Esophagus squamous epithelium (tissue), 4 donors: ENCODE data around the gene FGD4.

ENCODE experiments used
- POLR2A ChIP-seq, 4 donors: fragments of 450-650 bp; IDR thresholded peaks; one replicate each; pipeline ENCODE4 v1.6.1; 2017; ENCODE audit warnings: antibody characterized with exemption in 4 of 4, mild to moderate bottlenecking in 4 of 4, moderate library complexity in 3 of 4
- TF ChIP-seq, protein P1 (sequence below), 6 experiments: fragments of 450-650 bp in 4 of 6; fragments of 200-600 bp in 2 of 6; sonication (generic) in 2 of 6; IDR thresholded peaks; one replicate each; pipeline ENCODE4 v1.5.1; 2016 to 2019; ENCODE audit warnings: antibody characterized with exemption in 6 of 6, mild to moderate bottlenecking in 4 of 6, moderate library complexity in 4 of 6

DNA sequence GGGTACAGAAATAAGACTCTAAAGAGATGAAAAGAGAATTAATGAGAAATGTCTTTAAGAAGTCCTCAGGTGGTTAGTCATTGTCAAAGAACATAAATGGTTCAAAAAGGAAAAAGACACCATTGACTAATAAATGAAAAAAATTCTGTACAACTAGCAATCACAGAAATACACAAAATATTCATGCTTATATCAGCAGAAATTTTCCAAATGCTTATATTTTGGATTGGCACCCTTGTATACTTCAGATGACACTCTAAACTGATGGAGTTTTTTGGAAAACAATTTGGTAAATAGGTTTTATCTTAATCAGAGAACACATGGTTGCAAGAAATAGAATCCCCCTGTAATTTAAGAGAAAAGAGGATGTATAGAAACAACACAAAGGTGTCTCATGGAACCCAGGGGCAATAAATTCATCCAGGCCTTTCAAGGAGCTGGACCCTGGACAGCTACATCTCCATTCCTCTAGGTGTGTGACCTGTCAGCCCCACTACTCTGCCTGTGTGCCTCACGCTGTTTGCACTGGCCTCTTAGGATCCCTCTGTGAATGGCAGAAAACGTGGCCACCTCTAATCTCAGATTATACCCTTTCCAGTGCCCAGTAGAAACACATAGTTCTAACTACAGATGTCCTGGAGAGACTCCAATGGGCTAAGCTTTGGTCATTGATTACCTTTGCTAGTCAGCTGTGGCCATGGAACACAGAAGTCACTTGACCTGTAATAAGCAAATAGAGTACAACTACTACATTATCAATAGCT lies 110.2 kb downstream of the FGD4 start:
- no peak for TF ChIP-seq POLR2A (IDR thresholded peaks at IDR 0.05)
- TF ChIP-seq, protein P1, sequence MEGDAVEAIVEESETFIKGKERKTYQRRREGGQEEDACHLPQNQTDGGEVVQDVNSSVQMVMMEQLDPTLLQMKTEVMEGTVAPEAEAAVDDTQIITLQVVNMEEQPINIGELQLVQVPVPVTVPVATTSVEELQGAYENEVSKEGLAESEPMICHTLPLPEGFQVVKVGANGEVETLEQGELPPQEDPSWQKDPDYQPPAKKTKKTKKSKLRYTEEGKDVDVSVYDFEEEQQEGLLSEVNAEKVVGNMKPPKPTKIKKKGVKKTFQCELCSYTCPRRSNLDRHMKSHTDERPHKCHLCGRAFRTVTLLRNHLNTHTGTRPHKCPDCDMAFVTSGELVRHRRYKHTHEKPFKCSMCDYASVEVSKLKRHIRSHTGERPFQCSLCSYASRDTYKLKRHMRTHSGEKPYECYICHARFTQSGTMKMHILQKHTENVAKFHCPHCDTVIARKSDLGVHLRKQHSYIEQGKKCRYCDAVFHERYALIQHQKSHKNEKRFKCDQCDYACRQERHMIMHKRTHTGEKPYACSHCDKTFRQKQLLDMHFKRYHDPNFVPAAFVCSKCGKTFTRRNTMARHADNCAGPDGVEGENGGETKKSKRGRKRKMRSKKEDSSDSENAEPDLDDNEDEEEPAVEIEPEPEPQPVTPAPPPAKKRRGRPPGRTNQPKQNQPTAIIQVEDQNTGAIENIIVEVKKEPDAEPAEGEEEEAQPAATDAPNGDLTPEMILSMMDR (IDR thresholded peaks at IDR 0.05): no peak
